T-helper 2 cell (primary cell): Measurements from ENCODE around the gene NUFIP1.
A peak's percentile ranks its signal among the peaks of the same experiment; 100 is the strongest.
"Not testable (repeated sequence)": the region's sequence is repeated elsewhere in the genome, so short reads cannot be mapped to it uniquely, and the experiment has no call there.

Experiments used
- DNase-seq, 5 experiments: peaks; one replicate each; pipeline versions ENCODE4 v3.0.0 to v3.0.0-alpha.2; 2012 to 2022
- total RNA-seq, 2 donors: gene quantifications; one replicate each; lab custom pipeline; 2026; lab: John Stamatoyannopoulos, UW

NUFIP1 gene
- total RNA-seq, result 10.3 to 11.2 reads per million in 2 donors

DNA sequence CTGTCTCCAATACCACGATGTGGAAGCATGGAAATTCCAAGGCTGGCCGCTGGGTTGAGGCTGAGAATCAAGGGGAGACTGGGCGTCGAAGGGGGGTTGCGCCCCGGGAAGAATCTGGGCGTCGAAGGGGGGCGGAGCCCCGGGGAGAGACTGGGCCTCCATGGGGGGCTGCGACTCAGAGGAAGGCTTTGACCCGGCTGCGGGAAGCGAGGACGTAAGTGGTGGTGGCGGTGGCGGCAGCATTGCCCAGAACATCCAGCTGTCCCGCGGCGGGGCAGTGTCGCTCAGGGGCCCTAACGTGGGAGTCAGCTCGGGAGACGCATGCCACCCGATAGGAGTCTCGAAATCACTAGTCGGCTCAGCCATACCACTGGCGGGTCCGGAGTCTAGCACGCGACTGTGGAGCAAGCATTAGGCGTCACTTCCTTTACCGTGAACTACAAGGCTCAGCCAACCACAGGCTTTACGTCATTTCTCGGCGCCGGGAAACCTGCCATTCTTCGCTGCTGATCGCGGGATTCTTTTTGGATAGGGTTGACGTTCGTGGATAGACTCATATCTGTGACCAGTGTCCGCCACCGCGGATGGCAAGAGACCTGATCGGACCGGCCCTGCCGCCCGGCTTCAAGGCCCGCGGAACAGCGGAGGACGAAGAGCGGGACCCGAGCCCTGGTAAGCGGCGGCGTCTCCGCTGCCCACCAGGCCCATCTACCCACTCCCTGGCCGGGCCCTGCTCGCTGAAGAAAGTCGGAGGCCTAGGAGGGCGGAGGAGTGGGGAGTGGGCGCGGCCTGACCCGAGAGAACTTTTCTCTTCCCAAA is at the start of gene NUFIP1, which contains the start of gene GPALPP1:
NUFIP1 (minus strand) TSS at position 401 of the 819 bp plus-strand sequence; CDS start at position 366, 35 bp downstream.
GPALPP1 (plus strand) TSS at position 468 of the 819 bp plus-strand sequence; CDS start at position 585, 117 bp downstream.
- DNase-seq, result peak; percentile 70 to 96 (median 88)

GRCh38 chr13:45036206-45036605 is 46.9 kb upstream of the NUFIP1 start:
- no peak for DNase-seq

- DNase-seq, result no peak
Measured at GRCh38 chr13:45034342-45034741, 45.1 kb upstream of the NUFIP1 start.

GRCh38 chr13:45024847-45025246 is 35.6 kb upstream of the NUFIP1 start:
- DNase-seq, result no peak

GRCh38 chr13:45021250-45021649 is 32.0 kb upstream of the NUFIP1 start:
- no peak for DNase-seq

DNA sequence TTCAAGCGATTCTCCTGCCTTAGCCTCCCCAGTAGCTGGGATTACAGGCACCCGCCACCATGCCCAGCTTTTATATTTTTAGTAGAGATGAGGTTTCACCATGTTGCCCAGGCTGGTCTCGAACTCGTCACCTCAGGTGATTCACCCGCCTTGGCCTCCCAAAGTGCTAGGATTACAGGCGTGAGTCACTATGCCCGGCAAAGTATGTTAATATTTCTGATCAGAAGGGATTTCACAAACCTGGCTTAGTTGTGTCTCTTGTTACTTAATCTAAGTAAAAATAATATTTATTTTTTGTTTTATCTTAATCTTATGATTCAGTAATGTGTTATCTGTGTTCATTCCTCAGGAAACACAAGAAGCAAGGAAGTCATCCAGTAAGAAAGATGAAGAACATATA is 30.7 kb upstream of the NUFIP1 start:
- DNase-seq, result not testable (repeated sequence)

DNA sequence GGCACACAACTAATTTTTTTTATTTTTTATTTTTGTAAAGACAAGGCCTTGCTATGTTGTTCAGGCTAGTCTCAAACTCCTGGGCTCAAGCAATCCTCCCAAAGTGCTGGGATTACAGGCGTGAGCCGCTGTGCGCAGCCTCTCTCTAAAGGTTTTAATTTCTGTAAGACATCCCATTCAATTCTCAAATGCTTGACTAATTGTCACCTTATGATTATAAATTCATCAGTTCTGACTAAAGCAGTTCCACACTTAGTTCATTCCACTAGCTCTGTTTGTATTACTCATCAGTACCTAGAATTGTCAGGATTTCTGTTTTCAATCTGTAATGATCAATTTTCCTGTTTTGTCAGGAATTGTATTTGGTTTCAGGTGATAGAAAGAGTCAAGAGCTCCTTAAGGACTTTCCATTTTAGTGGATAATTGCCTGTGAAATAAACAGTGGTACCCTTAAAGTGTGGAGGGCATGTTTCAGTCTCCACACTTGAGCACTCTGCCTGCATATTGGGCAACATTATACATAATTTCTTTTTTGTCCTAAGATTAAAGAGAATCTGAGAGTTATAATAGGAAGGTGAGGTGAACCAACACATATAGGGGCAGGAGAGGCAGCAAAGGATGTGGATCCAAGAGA is 27.6 kb upstream of the NUFIP1 start:
- no peak for DNase-seq

GRCh38 chr13:45015300-45015699 is 26.0 kb upstream of the NUFIP1 start:
- DNase-seq, result no peak

DNA sequence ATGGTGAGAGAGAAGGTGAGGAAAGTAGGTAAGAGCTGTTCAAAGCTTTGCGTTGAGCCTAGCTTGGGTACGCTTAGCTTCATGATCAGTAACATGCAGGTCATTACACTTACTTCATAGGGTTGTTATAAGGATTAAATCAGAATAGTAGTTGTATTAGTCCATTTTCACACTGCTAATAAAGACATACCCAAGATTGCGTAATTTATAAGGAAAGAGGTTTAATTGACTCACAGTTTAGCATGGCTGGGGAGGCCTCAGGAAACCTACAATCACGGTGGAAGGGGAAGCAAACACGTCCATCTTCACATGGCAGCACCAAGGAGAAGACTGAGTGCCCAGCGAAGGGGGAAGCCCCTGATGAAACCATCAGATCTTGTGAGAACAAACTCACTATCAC is 21.9 kb upstream of the NUFIP1 start:
- DNase-seq, result no peak

GRCh38 chr13:45007823-45008222 is 18.6 kb upstream of the NUFIP1 start:
- DNase-seq, result no peak

DNA sequence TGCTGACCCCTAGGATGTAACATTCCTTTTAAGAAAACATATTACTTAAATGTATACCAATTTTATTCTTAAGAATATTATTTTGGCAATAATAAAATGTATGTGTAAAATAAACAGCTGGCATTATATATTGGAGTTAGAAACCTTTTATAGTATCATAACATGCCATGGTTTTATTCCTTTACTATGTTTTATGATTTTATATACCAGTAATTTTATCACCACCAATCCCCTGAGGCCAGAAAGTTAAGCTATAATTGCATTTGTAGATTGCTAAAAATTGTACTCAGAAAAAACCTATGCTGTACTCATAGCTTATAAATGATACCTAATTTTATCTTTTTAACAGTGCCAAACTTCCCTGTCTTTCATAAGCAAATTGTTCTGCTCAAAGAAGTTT is 18.0 kb upstream of the NUFIP1 start:
- no peak for DNase-seq

DNA sequence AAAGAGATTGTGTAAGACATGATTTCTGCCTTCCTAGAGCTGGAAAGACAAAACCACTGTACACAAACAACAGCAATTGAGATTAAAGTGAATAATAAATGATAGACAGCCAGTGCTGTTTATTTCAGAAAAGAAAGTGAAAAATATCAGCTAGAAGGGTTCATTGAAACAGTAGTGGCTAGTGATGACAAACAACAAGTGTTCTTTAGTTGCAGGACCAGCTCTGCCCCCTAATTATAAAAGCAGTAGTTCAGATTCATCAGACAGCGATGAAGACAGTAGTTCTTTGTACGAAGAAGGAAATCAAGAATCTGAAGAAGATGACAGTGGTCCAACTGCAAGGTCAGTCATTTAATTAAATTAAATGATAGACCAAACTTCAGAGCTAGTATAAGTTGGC is 14.8 kb upstream of the NUFIP1 start:
- DNase-seq, result no peak

- DNase-seq, result no peak
Measured at GRCh38 chr13:45003417-45003816, 14.1 kb upstream of the NUFIP1 start.

DNA sequence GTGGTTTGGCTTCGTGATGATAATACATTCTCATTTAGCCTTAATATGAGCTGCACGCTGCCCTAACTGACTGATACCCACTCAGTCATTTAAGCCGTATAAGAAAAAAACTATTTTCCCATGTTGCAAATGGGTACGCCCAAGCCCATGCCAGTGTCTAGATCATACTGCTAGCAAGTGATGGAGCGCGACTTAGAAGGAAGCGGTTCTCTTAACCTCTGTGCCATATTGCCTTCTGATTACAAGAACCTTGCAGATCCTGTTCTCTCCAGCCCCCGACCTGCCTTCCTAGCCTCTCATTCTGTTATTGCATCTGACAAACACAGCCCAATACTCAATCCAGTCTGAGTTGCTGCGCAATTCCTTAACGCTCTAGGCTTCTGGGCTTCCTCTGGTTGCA is 670 bp upstream of the NUFIP1 start:
- DNase-seq, result peak in 1 of 5 experiments; percentile 27

GRCh38 chr13:44978328-44978727 is 10.9 kb downstream of the NUFIP1 start:
- no peak for DNase-seq

- DNase-seq, result no peak
Measured at GRCh38 chr13:44976949-44977583, 12.2 kb downstream of the NUFIP1 start.

GRCh38 chr13:44976196-44976595 is 13.1 kb downstream of the NUFIP1 start:
- DNase-seq, result no peak

DNA sequence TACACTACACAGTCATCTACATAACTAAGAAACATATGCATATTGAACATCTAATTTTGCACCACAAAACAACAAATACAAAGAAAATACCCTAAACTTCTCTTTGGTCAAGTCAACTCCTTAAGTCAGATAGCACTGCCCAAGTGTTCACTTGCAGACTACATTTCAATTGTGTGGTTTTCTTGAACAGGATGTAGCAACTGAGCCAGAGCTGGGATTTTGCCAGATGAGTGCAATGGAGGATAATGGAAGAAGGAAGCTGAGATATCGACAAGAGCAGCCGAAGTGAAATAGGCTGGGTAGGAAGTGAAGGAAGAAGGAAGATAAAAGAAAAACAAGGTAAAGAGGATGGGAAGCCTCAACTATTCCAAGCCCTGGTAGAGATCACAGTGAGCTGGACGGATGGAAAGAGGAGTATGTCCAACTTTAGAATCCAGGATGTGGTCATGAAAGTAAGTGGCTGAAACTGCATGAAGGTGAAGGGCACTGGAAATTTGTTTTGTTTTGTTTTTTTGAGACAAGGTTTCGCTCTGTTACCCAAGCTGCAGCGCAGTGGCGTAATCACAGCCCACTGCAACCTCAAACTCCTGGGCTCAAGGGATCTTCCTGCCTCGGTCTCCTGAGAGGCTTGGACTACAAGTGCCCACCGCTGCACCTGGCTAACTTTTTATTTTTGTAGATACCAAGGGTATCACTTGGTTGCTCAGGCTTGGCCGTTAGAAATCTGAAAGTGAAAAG is 15.0 kb downstream of the NUFIP1 start:
- DNase-seq, result no peak

GRCh38 chr13:44972956-44973581 is 16.2 kb downstream of the NUFIP1 start:
- no peak for DNase-seq

- DNase-seq, result no peak
Measured at GRCh38 chr13:44971656-44972595, 17.3 kb downstream of the NUFIP1 start.
